Keratinocyte (primary cell): ENCODE measurements around the gene SLC7A11. TPM values are rescaled to one million over a fixed set of nuclear protein-coding genes. Genes with fewer than 3 reads are reported as not detected.

Experiments used
- DNase-seq: peaks from one replicate; pipeline ENCODE4 v3.0.0-alpha.2; 2011; ENCODE audit warnings: low read depth, missing footprints, low spot score
- FAIRE-seq: peaks from 2 replicates; lab custom pipeline; 2011; peaks lifted over from hg19 to GRCh38; lab: Jason Lieb, UNC
- H2AFZ ChIP-seq: 2 replicates; pipeline ENCODE4 v1.6.0; 2012; ENCODE audit warnings: low read length, control low read depth, inconsistent platforms; ENCODE audit not compliant: control insufficient read depth
- H3K27ac ChIP-seq: 2 replicates; pipeline ENCODE4 v1.5.1; 2011; ENCODE audit warnings: low read length; ENCODE audit not compliant: control insufficient read depth, insufficient read depth
- H3K27me3 ChIP-seq: 3 replicates; pipeline ENCODE4 v1.6.0; 2011; ENCODE audit warnings: low read length; ENCODE audit not compliant: control insufficient read depth, insufficient read depth; ENCODE audit errors: extremely low read depth
- H3K36me3 ChIP-seq, 2 experiments: 2 replicates in 1 of 2; 3 replicates in 1 of 2; pipeline ENCODE4 v1.5.1; 2011; ENCODE audit warnings: low read length in 2 of 2, mild to moderate bottlenecking in 1 of 2; ENCODE audit not compliant: control insufficient read depth in 2 of 2, insufficient read depth in 2 of 2; ENCODE audit errors: extremely low read depth in 1 of 2
- H3K4me1 ChIP-seq: 3 replicates; pipeline ENCODE4 v1.5.1; 2011; ENCODE audit warnings: low read length; ENCODE audit not compliant: control insufficient read depth, insufficient read depth; ENCODE audit errors: extremely low read depth
- H3K4me2 ChIP-seq: 3 replicates; pipeline ENCODE4 v1.6.0; 2011; ENCODE audit warnings: low read depth, low read length; ENCODE audit not compliant: control insufficient read depth, insufficient read depth; ENCODE audit errors: extremely low read depth
- H3K4me3 ChIP-seq, 3 experiments: fragments of 200-600 bp in 1 of 3; sonication (generic) in 1 of 3; 2 replicates in 2 of 3; 3 replicates in 1 of 3; pipeline ENCODE4 v1.5.1; 2011 to 2016; ENCODE audit warnings: low read length in 3 of 3, mild to moderate bottlenecking in 3 of 3, control low read depth in 2 of 3, inconsistent platforms in 1 of 3, low read depth in 1 of 3, mixed read lengths in 1 of 3, mixed run types in 1 of 3, moderate library complexity in 1 of 3; ENCODE audit not compliant: control insufficient read depth in 2 of 3, insufficient read depth in 2 of 3; ENCODE audit errors: extremely low read depth in 1 of 3
- H3K79me2 ChIP-seq: 2 replicates; pipeline ENCODE4 v1.6.0; 2012; ENCODE audit warnings: low read length; ENCODE audit not compliant: control insufficient read depth, insufficient read depth
- H3K9ac ChIP-seq: 3 replicates; pipeline ENCODE4 v1.6.0; 2011; ENCODE audit warnings: low read length; ENCODE audit not compliant: control insufficient read depth, insufficient read depth; ENCODE audit errors: extremely low read depth
- H3K9me1 ChIP-seq: 3 replicates; pipeline ENCODE4 v1.6.0; 2011; ENCODE audit warnings: low read length; ENCODE audit not compliant: control insufficient read depth, insufficient read depth; ENCODE audit errors: extremely low read depth
- H3K9me3 ChIP-seq: 2 replicates; pipeline ENCODE4 v1.5.1; 2012; ENCODE audit warnings: low read depth, low read length; ENCODE audit not compliant: control insufficient read depth
- H4K20me1 ChIP-seq: 3 replicates; pipeline ENCODE4 v1.6.0; 2011; ENCODE audit warnings: low read length; ENCODE audit not compliant: control insufficient read depth, insufficient read depth; ENCODE audit errors: extremely low read depth
- CTCF ChIP-seq, 3 experiments: IDR thresholded peaks in 1 of 3; conservative IDR thresholded peaks in 1 of 3; optimal IDR thresholded peaks in 1 of 3; 2 replicates in 2 of 3; 3 replicates in 1 of 3; pipeline versions ENCODE3 to v1.5.1; 2011; ENCODE audit warnings: low read length in 3 of 3, mild to moderate bottlenecking in 3 of 3, moderate library complexity in 2 of 3, control low read depth in 1 of 3, inconsistent platforms in 1 of 3; ENCODE audit not compliant: insufficient read depth in 2 of 3; ENCODE audit errors: extremely low read depth in 1 of 3
- EZH2 ChIP-seq: IDR thresholded peaks from one replicate; pipeline ENCODE4 v1.6.1; 2012; ENCODE audit warnings: inconsistent platforms, mild to moderate bottlenecking, low read length, moderate library complexity
- dilution Hi-C: fragments of 300-500 bp; cut with MboI; formaldehyde crosslinking; loops from one replicate; pipeline ENCODE4 v1.7.0; 2020; ENCODE audit warnings: low sequenced_read_pairs; ENCODE audit not compliant: extremely low pct_ligation_motif_present
- polyA plus RNA-seq, 5 experiments: library from polyadenylated mRNA; depleted of rRNA in 3 of 5; stranded (reverse) in 3 of 5; stranded (forward) in 1 of 5; unstranded in 1 of 5; fragments of >200 nt; gene quantifications; 1 replicate in 1 of 5; 2 replicates in 3 of 5; 3 replicates in 1 of 5; pipeline versions ENCODE4 v1.2.1 to v1.2.3, GENCODE V29; 2011 to 2012; ENCODE audit warnings: missing spikeins in 2 of 5, low read depth in 1 of 5, low replicate concordance in 1 of 5

Gene SLC7A11
- polyA plus RNA-seq, 1 donor (not counting 4 experiments of a cell fraction or from before 2014, with no cell fraction given) = 8.4 TPM

GRCh38 chr4:138189206-138189605, 52.9 kb downstream of the SLC7A11 start:
- H2AFZ ChIP-seq = no peak overlapping the region
- dilution Hi-C loops = no loop called here
- no peak overlapping the region for H3K4me3 ChIP-seq
- no peaks in the 10 kb centered on the region for H3K79me2 ChIP-seq
- no peaks in the 10 kb centered on the region for H4K20me1 ChIP-seq
- H3K27me3 ChIP-seq = no peaks in the 10 kb centered on the region
- FAIRE-seq (no peak), DNase-seq (no peak)
- no peaks in the 10 kb centered on the region for H3K9me1 ChIP-seq
- no peak overlapping the region for H3K9ac ChIP-seq
- H3K27ac ChIP-seq = peak overlapping the region; percentile 29
- peaks cover 38% of the 10 kb centered on the region for H3K4me1 ChIP-seq
- no peak for TF ChIP-seq CTCF (optimal IDR thresholded peaks at IDR 0.05 in 1 of 3, IDR thresholded peaks at IDR 0.05 in 1 of 3, conservative IDR thresholded peaks at IDR 0.05 in 1 of 3; ENCODE audit: extremely low read depth in 1 of 3, insufficient read depth in 2 of 3, low read length in 3 of 3)
- TF ChIP-seq EZH2 = no peak
- peaks cover 0 to 3% of the 10 kb centered on the region in 2 experiments for H3K36me3 ChIP-seq
- H3K9me3 ChIP-seq = no peaks in the 10 kb centered on the region
- peak overlapping the region; percentile 3 for H3K4me2 ChIP-seq

- Histone ChIP-seq H3K4me2 (peak overlapping the region; percentile 30), H3K79me2 (no peaks in the 10 kb centered on the region), H3K9ac (no peak overlapping the region), H3K9me3 (no peaks in the 10 kb centered on the region), H3K27me3 (no peaks in the 10 kb centered on the region), H3K9me1 (no peaks in the 10 kb centered on the region), H3K4me1 (peaks cover 38% of the 10 kb centered on the region), H2AFZ (peak overlapping the region; percentile 68), H3K4me3 (no peak overlapping the region), H3K27ac (peak overlapping the region; percentile 68), H4K20me1 (no peaks in the 10 kb centered on the region), H3K36me3 (no peaks in the 10 kb centered on the region)
- dilution Hi-C loops = no loop called here
- FAIRE-seq (peak; percentile 62), DNase-seq (no peak)
- TF ChIP-seq EZH2 (no peak), CTCF (optimal IDR thresholded peaks at IDR 0.05 in 1 of 3, IDR thresholded peaks at IDR 0.05 in 1 of 3, conservative IDR thresholded peaks at IDR 0.05 in 1 of 3; ENCODE audit: extremely low read depth in 1 of 3, insufficient read depth in 2 of 3, low read length in 3 of 3) (no peak)
These were observed 53.6 kb downstream of the SLC7A11 start for GRCh38 chr4:138188406-138189084.
